ENCODE results near the gene SNHG17. TPM values are rescaled to one million over a fixed set of nuclear protein-coding genes. Genes with fewer than 3 reads are reported as not detected.
A peak's percentile ranks its signal among the peaks of the same experiment; 100 is the strongest.
"Not testable (repeated sequence)": the region's sequence is repeated elsewhere in the genome, so short reads cannot be mapped to it uniquely, and the experiment has no call there.

SNHG17 gene
- total RNA-seq, 1 experiment from 2014 or later: 41.5 TPM

DNA sequence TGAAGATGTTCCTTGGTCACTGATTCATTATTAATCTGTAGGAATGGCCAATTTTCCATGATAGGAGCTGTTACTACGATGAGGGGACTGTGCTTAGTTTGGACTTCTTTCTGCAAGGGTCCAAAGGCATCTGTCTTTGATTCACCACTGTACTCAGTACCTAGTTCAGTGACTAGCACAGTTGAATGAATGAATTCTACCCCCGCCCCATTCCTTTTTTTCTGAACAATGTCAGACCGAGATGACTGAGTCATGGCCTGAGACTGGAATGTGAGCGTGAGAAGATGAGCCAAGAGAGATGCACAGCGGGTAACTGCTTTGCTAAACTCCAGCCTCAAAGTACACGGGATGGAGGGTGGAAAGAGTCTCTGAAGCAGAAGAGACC is 419 bp upstream of the SNHG17 start:
- Histone ChIP-seq H3K4me1 (replicated peaks; ENCODE audit: insufficient read depth) (peaks cover 35% of the 10 kb centered on the region), H3K9me3 (ENCODE audit: insufficient read depth, low read depth) (no peaks in the 10 kb centered on the region), H3K4me2 (peak overlapping the region; percentile 83), H3F3A (ENCODE audit: insufficient read depth, low read depth) (peaks cover 22% of the 10 kb centered on the region; the same call in 1 of the 2 replicates), H3K27ac (no peak overlapping the region; the same call in 1 of the 2 replicates), H3K27me3 (ENCODE audit: insufficient read depth, low read depth) (no peaks in the 10 kb centered on the region), H3K36me3 (ENCODE audit: low read depth) (peaks cover 40% of the 10 kb centered on the region), H3K9me2 (ENCODE audit: insufficient read depth) (no peaks in the 10 kb centered on the region), H4K20me1 (ENCODE audit: insufficient read depth) (peaks cover 39% of the 10 kb centered on the region), H3K4me3 (0 out of 2 replicates have a peak overlapping the region, but pooled peaks have one; percentile 99), H3K79me2 (ENCODE audit: low read depth) (peaks cover 47% of the 10 kb centered on the region), H2AFZ (peak overlapping the region; percentile 85)
- intact Hi-C loops (cut with micrococcal nuclease; ENCODE audit: unreplicated experiment): loop anchor here (1.0 kb wide), 2 partner anchors 11 to 37 kb away; partner anchors contain the start of gene RALGAPB
- no peak for TF ChIP-seq EZH2 (IDR thresholded peaks at IDR 0.05; ENCODE audit: low read depth)
- TF ChIP-seq, protein P1, sequence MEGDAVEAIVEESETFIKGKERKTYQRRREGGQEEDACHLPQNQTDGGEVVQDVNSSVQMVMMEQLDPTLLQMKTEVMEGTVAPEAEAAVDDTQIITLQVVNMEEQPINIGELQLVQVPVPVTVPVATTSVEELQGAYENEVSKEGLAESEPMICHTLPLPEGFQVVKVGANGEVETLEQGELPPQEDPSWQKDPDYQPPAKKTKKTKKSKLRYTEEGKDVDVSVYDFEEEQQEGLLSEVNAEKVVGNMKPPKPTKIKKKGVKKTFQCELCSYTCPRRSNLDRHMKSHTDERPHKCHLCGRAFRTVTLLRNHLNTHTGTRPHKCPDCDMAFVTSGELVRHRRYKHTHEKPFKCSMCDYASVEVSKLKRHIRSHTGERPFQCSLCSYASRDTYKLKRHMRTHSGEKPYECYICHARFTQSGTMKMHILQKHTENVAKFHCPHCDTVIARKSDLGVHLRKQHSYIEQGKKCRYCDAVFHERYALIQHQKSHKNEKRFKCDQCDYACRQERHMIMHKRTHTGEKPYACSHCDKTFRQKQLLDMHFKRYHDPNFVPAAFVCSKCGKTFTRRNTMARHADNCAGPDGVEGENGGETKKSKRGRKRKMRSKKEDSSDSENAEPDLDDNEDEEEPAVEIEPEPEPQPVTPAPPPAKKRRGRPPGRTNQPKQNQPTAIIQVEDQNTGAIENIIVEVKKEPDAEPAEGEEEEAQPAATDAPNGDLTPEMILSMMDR (conservative IDR thresholded peaks at IDR 0.05): peak; percentile 29; the same call in 1 of the 2 replicates
- POLR2A ChIA-PET (ENCODE audit: unreplicated experiment): interaction anchor here (0.6 to 1.8 kb wide), 8 partner anchors 11 to 97 kb away, joined by 3 to 33 read pairs (median 4); partner anchors contain the start of gene RALGAPB
- no TSS peak for BruUV-seq (replicated peaks)
- CTCF ChIA-PET: interaction anchor here (0.6 to 2.4 kb wide), 5 partner anchors 10 to 742 kb away, joined by 3 to 27 read pairs (median 7); partner anchors contain the start of genes CTNNBL1 and RALGAPB
- no peak for DNase-seq

DNA sequence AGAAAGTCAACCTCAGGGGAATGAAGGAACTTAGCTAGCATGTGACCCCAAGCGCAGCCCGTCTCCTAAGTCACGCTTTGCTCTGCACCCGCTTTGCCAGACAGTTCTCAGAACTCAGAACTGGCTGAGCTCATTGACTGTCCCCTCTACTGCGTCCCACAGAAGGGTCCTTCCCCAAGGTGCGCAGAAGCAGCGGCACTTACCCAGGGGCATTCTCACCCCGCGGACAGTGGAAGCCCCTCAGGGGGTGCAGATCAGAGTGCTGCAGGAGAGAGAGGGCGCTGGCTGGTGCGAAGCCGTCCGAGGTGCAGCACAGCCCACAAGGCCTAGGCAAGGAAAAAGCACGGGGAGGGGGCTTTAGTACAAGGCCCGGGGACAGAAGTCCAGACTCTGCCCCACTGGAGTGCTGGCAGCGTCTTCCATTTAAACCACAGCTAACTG is 807 bp downstream of the SNHG17 start:
- TSS peak; percentile 45 for BruUV-seq (replicated peaks)
- Histone ChIP-seq H3K4me2 (peak overlapping the region; percentile 83), H3K27me3 (ENCODE audit: insufficient read depth, low read depth) (no peaks in the 10 kb centered on the region), H3K4me1 (replicated peaks; ENCODE audit: insufficient read depth) (peaks cover 35% of the 10 kb centered on the region), H3K9me2 (ENCODE audit: insufficient read depth) (no peaks in the 10 kb centered on the region), H4K20me1 (ENCODE audit: insufficient read depth) (peaks cover 52% of the 10 kb centered on the region), H3K4me3 (peak overlapping the region; percentile 99), H3K9me3 (ENCODE audit: insufficient read depth, low read depth) (no peaks in the 10 kb centered on the region), H3K27ac (peak overlapping the region; percentile 90), H3K79me2 (ENCODE audit: low read depth) (peaks cover 59% of the 10 kb centered on the region), H3F3A (ENCODE audit: insufficient read depth, low read depth) (peaks cover 31% of the 10 kb centered on the region), H3K36me3 (ENCODE audit: low read depth) (peaks cover 53% of the 10 kb centered on the region), H2AFZ (peak overlapping the region; percentile 85; the same call in 1 of the 2 replicates)
- CTCF ChIA-PET: interaction anchor here (2.4 kb wide), 1 partner anchor 39 kb away, joined by 27 read pairs; the partner anchor contains the start of gene RALGAPB
- DNase-seq: peak in 1 of 2 experiments; percentile 22
- TF ChIP-seq, protein P1 (conservative IDR thresholded peaks at IDR 0.05): no peak
- no peak for TF ChIP-seq EZH2 (IDR thresholded peaks at IDR 0.05; ENCODE audit: low read depth)
- intact Hi-C loops (cut with micrococcal nuclease; ENCODE audit: unreplicated experiment): no loop called here
- POLR2A ChIA-PET (ENCODE audit: unreplicated experiment): interaction anchor here (0.6 to 1.8 kb wide), 4 partner anchors 12 to 98 kb away, joined by 5 to 33 read pairs (median 6); partner anchors contain the start of gene RALGAPB

- POLR2A ChIA-PET (ENCODE audit: unreplicated experiment): interaction anchor here (0.6 to 1.8 kb wide), 3 partner anchors 13 to 97 kb away, joined by 3 to 7 read pairs (median 5); no protein-coding TSS in a partner anchor
- Histone ChIP-seq H3K79me2 (ENCODE audit: low read depth) (peaks cover 68% of the 10 kb centered on the region), H4K20me1 (ENCODE audit: insufficient read depth) (peaks cover 60% of the 10 kb centered on the region), H2AFZ (no peak overlapping the region), H3F3A (ENCODE audit: insufficient read depth, low read depth) (peaks cover 38% of the 10 kb centered on the region), H3K9me3 (ENCODE audit: insufficient read depth, low read depth) (no peaks in the 10 kb centered on the region), H3K4me1 (replicated peaks; ENCODE audit: insufficient read depth) (peaks cover 35% of the 10 kb centered on the region), H3K27ac (no peak overlapping the region), H3K4me2 (peak overlapping the region; percentile 83), H3K36me3 (ENCODE audit: low read depth) (peaks cover 61% of the 10 kb centered on the region), H3K27me3 (ENCODE audit: insufficient read depth, low read depth) (no peaks in the 10 kb centered on the region), H3K9me2 (ENCODE audit: insufficient read depth) (no peaks in the 10 kb centered on the region), H3K4me3 (peak overlapping the region; percentile 99)
- intact Hi-C loops (cut with micrococcal nuclease; ENCODE audit: unreplicated experiment): no loop called here
- CTCF ChIA-PET: interaction anchor here (2.4 kb wide), 1 partner anchor 40 kb away, joined by 27 read pairs; the partner anchor contains the start of gene RALGAPB
- BruUV-seq (replicated peaks): no TSS peak
- TF ChIP-seq, protein P1 (conservative IDR thresholded peaks at IDR 0.05): no peak
- TF ChIP-seq EZH2 (IDR thresholded peaks at IDR 0.05; ENCODE audit: low read depth): no peak
- no peak for DNase-seq
These were observed 1.7 kb downstream of the SNHG17 start for GRCh38 chr20:38433304-38433972.

DNA sequence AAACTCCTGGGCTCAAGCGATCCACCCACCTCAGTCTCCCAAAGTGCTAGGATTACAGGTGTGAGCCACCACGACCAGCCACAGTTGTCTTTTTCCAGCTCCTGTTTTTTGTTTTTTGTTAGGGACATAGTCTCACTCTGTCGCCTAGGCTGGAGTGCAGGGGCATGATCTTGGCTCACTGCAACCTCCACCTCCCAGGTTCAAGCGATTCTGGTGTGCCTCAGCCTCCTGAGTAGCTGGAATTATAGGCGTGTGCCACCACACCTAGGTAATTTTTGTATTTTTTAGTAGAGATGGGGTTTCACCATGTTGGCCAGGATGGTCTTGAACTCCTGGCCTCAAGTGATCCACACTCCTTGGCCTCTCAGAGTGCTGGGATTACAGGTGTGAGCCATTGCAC is 2.3 kb downstream of the SNHG17 start:
- Histone ChIP-seq H3K36me3 (ENCODE audit: low read depth) (peaks cover 67% of the 10 kb centered on the region), H3K79me2 (ENCODE audit: low read depth) (peaks cover 73% of the 10 kb centered on the region), H3F3A (ENCODE audit: insufficient read depth, low read depth) (peaks cover 44% of the 10 kb centered on the region), H3K4me2 (peak overlapping the region; percentile 83), H3K4me3 (peak overlapping the region; percentile 99; the same call in 1 of the 2 replicates), H3K4me1 (replicated peaks; ENCODE audit: insufficient read depth) (peaks cover 35% of the 10 kb centered on the region), H4K20me1 (ENCODE audit: insufficient read depth) (peaks cover 66% of the 10 kb centered on the region)
- H2AFZ ChIP-seq; DNase-seq; H3K27me3 ChIP-seq (ENCODE audit: insufficient read depth, low read depth); BruUV-seq (replicated peaks); H3K9me3 ChIP-seq (ENCODE audit: insufficient read depth, low read depth); H3K9me2 ChIP-seq (ENCODE audit: insufficient read depth); H3K27ac ChIP-seq; intact Hi-C loops (cut with micrococcal nuclease; ENCODE audit: unreplicated experiment); CTCF ChIA-PET: not testable (repeated sequence)
- POLR2A ChIA-PET (ENCODE audit: unreplicated experiment): interaction anchor here (0.6 kb wide), 1 partner anchor 89 kb away, joined by 4 read pairs; no protein-coding TSS in a partner anchor

All from PC-9 (cell line).